Measurements from ENCODE around the gene CFAP97D2. TPM values are rescaled to one million over a fixed set of nuclear protein-coding genes. Genes with fewer than 3 reads are reported as not detected.

Gene CFAP97D2
- total and polyA plus RNA-seq, 2 donors (not counting 3 experiments of a cell fraction or from before 2014, with no cell fraction given), result not detected

- Histone ChIP-seq H2AFZ (ENCODE audit: low read depth, low read length) (no peak overlapping the region), H3K9me1 (replicated peaks; ENCODE audit: control insufficient read depth, extremely low read depth, insufficient read depth, low read length) (no peaks in the 10 kb centered on the region), H3K4me2 (ENCODE audit: insufficient read depth, low read length) (no peak overlapping the region), H3K79me2 (ENCODE audit: control insufficient read depth, insufficient read depth, low read length) (no peaks in the 10 kb centered on the region), H4K20me1 (replicated peaks; ENCODE audit: control insufficient read depth, extremely low read depth, insufficient read depth, low read length) (no peaks in the 10 kb centered on the region), H3K4me3 (replicated peaks in 1 of 3; ENCODE audit: insufficient read depth in 1 of 3, low read depth in 1 of 3, low read length in 3 of 3) (no peak overlapping the region), H3K27me3 (ENCODE audit: control insufficient read depth in 2 of 2, insufficient read depth in 2 of 2, low read length in 2 of 2) (peaks cover 0 to 3% of the 10 kb centered on the region in 2 experiments), H3K9ac (replicated peaks; ENCODE audit: extremely low read depth, insufficient read depth, low read length) (no peak overlapping the region), H3K9me3 (replicated peaks; ENCODE audit: control insufficient read depth, insufficient read depth, low read length) (no peaks in the 10 kb centered on the region), H3K4me1 (ENCODE audit: control insufficient read depth, extremely low read depth, insufficient read depth, low read length) (no peaks in the 10 kb centered on the region), H3K27ac (ENCODE audit: insufficient read depth, low read depth, low read length) (no peak overlapping the region), H3K36me3 (ENCODE audit: control insufficient read depth in 2 of 2, extremely low read depth in 1 of 2, insufficient read depth in 2 of 2, low read length in 2 of 2) (no peaks in the 10 kb centered on the region)
- dilution Hi-C loops (cut with MboI; ENCODE audit: extremely low pct_ligation_motif_present, low sequenced_read_pairs), result no loop called here
- CTCF ChIA-PET, result interaction anchor here (0.6 kb wide), 1 partner anchor 10 kb away, joined by 3 read pairs; no protein-coding TSS in a partner anchor
- TF ChIP-seq FOS (IDR thresholded peaks at IDR 0.05; ENCODE audit: borderline replicate concordance, insufficient read depth, low read length) (no peak), MYC (IDR thresholded peaks at IDR 0.05; ENCODE audit: low read depth, low read length) (no peak), JUN (IDR thresholded peaks at IDR 0.05; ENCODE audit: borderline replicate concordance, insufficient read depth, insufficient read length, low read depth) (no peak), POLR2AphosphoS5 (IDR thresholded peaks at IDR 0.05; ENCODE audit: insufficient read depth, low read depth, low read length) (no peak)
- intact Hi-C loops (cut with micrococcal nuclease), result no loop called here
- no TSS peak for BruUV-seq (replicated peaks)
- DNase-seq (ENCODE audit: low read depth, low spot score) (no peak), FAIRE-seq (no peak)
- POLR2A ChIA-PET, result no interaction called here
Measured at GRCh38 chr13:114151031-114151430, 28.0 kb upstream of the CFAP97D2 start.

- DNase-seq (ENCODE audit: low read depth, low spot score) (no peak), FAIRE-seq (no peak)
- ChIA-PET CTCF (interaction anchor here (0.6 kb wide), 1 partner anchor 10 kb away, joined by 3 read pairs; no protein-coding TSS in a partner anchor), POLR2A (no interaction called here)
- no peak overlapping the region for H3K9ac ChIP-seq (replicated peaks; ENCODE audit: extremely low read depth, insufficient read depth, low read length)
- H3K27me3 ChIP-seq (ENCODE audit: control insufficient read depth in 2 of 2, insufficient read depth in 2 of 2, low read length in 2 of 2), result peaks cover 0 to 3% of the 10 kb centered on the region in 2 experiments
- no peak overlapping the region for H3K4me2 ChIP-seq (ENCODE audit: insufficient read depth, low read length)
- no peaks in the 10 kb centered on the region for H3K9me3 ChIP-seq (replicated peaks; ENCODE audit: control insufficient read depth, insufficient read depth, low read length)
- no peaks in the 10 kb centered on the region for H3K36me3 ChIP-seq (ENCODE audit: control insufficient read depth in 2 of 2, extremely low read depth in 1 of 2, insufficient read depth in 2 of 2, low read length in 2 of 2)
- H3K9me1 ChIP-seq (replicated peaks; ENCODE audit: control insufficient read depth, extremely low read depth, insufficient read depth, low read length), result no peaks in the 10 kb centered on the region
- dilution Hi-C loops (cut with MboI; ENCODE audit: extremely low pct_ligation_motif_present, low sequenced_read_pairs) (no loop called here), intact Hi-C loops (cut with micrococcal nuclease) (no loop called here)
- no peak overlapping the region for H3K27ac ChIP-seq (ENCODE audit: insufficient read depth, low read depth, low read length)
- H4K20me1 ChIP-seq (replicated peaks; ENCODE audit: control insufficient read depth, extremely low read depth, insufficient read depth, low read length), result no peaks in the 10 kb centered on the region
- H3K4me1 ChIP-seq (ENCODE audit: control insufficient read depth, extremely low read depth, insufficient read depth, low read length), result no peaks in the 10 kb centered on the region
- H3K4me3 ChIP-seq (replicated peaks in 1 of 3; ENCODE audit: insufficient read depth in 1 of 3, low read depth in 1 of 3, low read length in 3 of 3), result no peak overlapping the region
- TF ChIP-seq MAX (IDR thresholded peaks at IDR 0.05; ENCODE audit: insufficient read depth, insufficient read length) (no peak), POLR2A (IDR thresholded peaks at IDR 0.05; ENCODE audit: low read depth, low read length) (no peak), EZH2 (IDR thresholded peaks at IDR 0.05; ENCODE audit: borderline replicate concordance, low read depth, low read length, severe bottlenecking) (peak; percentile 12)
- H3K79me2 ChIP-seq (ENCODE audit: control insufficient read depth, insufficient read depth, low read length), result no peaks in the 10 kb centered on the region
- BruUV-seq (replicated peaks), result no TSS peak
- no peak overlapping the region for H2AFZ ChIP-seq (ENCODE audit: low read depth, low read length)
Measured at GRCh38 chr13:114151565-114152284, 27.3 kb upstream of the CFAP97D2 start.

All from endothelial cell of umbilical vein (primary cell).